Adrenal gland (tissue), 5 donors: ENCODE data around the gene LHFPL4.

Experiments
- CTCF ChIP-seq, 6 experiments: fragments of 450-650 bp in 4 of 6; fragments of 200-600 bp in 2 of 6; sonication (generic) in 1 of 6; IDR thresholded peaks; 1 replicate in 5 of 6; 2 replicates in 1 of 6; pipeline versions ENCODE4 v1.5.1 to v1.8.0; 2016 to 2021; ENCODE audit warnings: antibody characterized with exemption in 6 of 6, mild to moderate bottlenecking in 2 of 6, moderate library complexity in 1 of 6
- POLR2A ChIP-seq, 2 donors: fragments of 450-650 bp; IDR thresholded peaks; one replicate each; pipeline ENCODE4 v1.6.1; 2017; ENCODE audit warnings: antibody characterized with exemption in 2 of 2, mild to moderate bottlenecking in 2 of 2, moderate library complexity in 1 of 2
- donor health status: DM: no; HTN: no; CAD: no.

- TF ChIP-seq CTCF (IDR thresholded peaks at IDR 0.05) (no peak), POLR2A (IDR thresholded peaks at IDR 0.05) (no peak)
These were observed 17.4 kb downstream of the LHFPL4 start for GRCh38 chr3:9536212-9536611.
